SJSA1 (cell line): ENCODE results near the gene XRCC5. TPM values are rescaled to one million over a fixed set of nuclear protein-coding genes. Genes with fewer than 3 reads are reported as not detected.

Source experiments
- DNase-seq, 2 experiments: peaks; one replicate each; pipeline ENCODE4 v3.0.0-alpha.2; 2015 to 2020; ENCODE audit warnings: low spot score in 2 of 2, low read depth in 1 of 2
- H3K27ac ChIP-seq: fragments of 250-450 bp; sonication (Bioruptor Pico); 2 replicates; pipeline ENCODE4 v1.5.1; 2020; ENCODE audit warnings: mild to moderate bottlenecking, moderate library complexity
- H3K27me3 ChIP-seq: fragments of 250-450 bp; sonication (Bioruptor Pico); replicated peaks from 2 replicates; pipeline ENCODE4 v1.5.1; 2020; ENCODE audit warnings: mild to moderate bottlenecking, moderate library complexity
- H3K36me3 ChIP-seq: fragments of 250-450 bp; sonication (Bioruptor Pico); 2 replicates; pipeline ENCODE4 v1.5.1; 2020; ENCODE audit warnings: mild to moderate bottlenecking
- H3K4me1 ChIP-seq: fragments of 250-450 bp; sonication (Bioruptor Pico); replicated peaks from 2 replicates; pipeline ENCODE4 v1.6.1; 2021; ENCODE audit warnings: mild to moderate bottlenecking
- H3K4me3 ChIP-seq: fragments of 250-450 bp; sonication (Bioruptor Pico); 2 replicates; pipeline ENCODE4 v1.5.1; 2020; ENCODE audit warnings: mild to moderate bottlenecking
- H3K9me3 ChIP-seq: fragments of 250-450 bp; sonication (Bioruptor Pico); replicated peaks from 2 replicates; pipeline ENCODE4 v1.5.1; 2020; ENCODE audit warnings: mild to moderate bottlenecking
- total RNA-seq: library from RNA; depleted of rRNA; stranded (reverse); fragments of >200 nt; shearing (Covaris generic); gene quantifications from 2 replicates; pipeline ENCODE4 v1.2.3, GENCODE V29; 2014

XRCC5 gene
- total RNA-seq, 1 experiment from 2014 or later = 387 TPM

DNA sequence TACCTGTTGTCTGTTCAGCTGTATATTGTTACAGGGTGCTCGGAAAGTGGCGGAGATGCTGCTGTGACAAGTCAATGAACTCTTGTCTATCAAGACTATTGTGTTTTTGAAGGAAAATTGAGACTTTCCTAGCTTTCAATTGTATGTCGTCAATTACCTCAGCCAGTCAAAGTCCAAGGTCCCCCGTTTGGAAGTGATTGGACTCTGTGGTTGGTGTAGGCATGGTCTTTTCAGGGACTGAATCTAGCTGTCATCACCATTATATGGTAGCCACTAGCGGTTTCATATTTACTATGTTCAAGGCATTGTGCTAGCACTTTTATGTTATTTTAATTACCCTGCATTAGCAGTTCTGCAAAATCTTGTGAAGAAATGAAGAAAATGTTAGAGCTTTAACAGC, 54.9 kb downstream of the XRCC5 start:
- DNase-seq = no peak
- no peaks in the 10 kb centered on the region for H3K27me3 ChIP-seq
- no peak overlapping the region for H3K27ac ChIP-seq
- H3K4me1 ChIP-seq = no peaks in the 10 kb centered on the region
- no peak overlapping the region for H3K4me3 ChIP-seq
- H3K36me3 ChIP-seq = peaks cover 97% of the 10 kb centered on the region
- H3K9me3 ChIP-seq = no peaks in the 10 kb centered on the region

DNA sequence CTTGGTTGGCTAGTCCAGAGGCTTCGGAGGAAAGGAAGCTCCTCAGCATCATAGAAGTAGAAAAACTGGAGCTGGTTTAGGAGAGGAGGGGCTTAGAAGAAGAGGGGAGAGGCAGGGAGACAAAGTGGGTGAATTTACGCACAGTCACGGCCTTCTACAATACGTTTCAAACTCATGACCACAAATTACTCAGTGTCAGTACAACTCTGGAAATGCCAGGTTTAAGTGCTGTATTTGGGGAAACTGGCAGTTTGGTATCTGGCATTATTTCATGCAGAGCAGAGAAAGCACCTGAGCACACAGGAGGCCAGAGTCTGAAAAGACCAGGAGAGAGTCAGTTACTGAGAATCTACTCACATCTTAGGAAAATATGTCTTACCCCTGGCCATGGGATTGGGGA, 55.4 kb downstream of the XRCC5 start:
- Histone ChIP-seq H3K9me3 (no peaks in the 10 kb centered on the region), H3K36me3 (peaks cover 97% of the 10 kb centered on the region), H3K27me3 (no peaks in the 10 kb centered on the region), H3K4me3 (no peak overlapping the region), H3K4me1 (no peaks in the 10 kb centered on the region), H3K27ac (no peak overlapping the region)
- no peak for DNase-seq

DNA sequence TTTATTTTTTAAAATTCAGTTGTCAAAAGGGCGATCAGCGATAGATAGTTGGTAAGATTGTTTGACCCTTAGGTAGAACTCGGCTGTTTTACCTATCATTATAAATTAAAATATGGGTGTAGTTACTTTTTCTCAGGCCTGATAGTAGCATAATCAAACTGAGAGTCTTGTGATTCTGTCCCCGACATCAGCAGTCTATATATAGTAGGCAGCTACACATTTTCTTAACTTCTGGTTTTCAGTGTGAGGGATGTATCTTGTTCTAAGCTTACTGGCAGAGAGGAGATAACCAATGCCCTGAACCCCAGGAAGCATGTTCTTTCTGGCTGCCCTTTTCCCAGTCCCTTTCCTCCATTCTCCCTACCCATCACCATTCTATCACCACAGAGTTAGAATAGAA, 56.6 kb downstream of the XRCC5 start:
- Histone ChIP-seq H3K9me3 (no peaks in the 10 kb centered on the region), H3K4me3 (no peak overlapping the region), H3K27ac (no peak overlapping the region), H3K36me3 (peaks cover 96% of the 10 kb centered on the region), H3K27me3 (no peaks in the 10 kb centered on the region), H3K4me1 (no peaks in the 10 kb centered on the region)
- no peak for DNase-seq

DNA sequence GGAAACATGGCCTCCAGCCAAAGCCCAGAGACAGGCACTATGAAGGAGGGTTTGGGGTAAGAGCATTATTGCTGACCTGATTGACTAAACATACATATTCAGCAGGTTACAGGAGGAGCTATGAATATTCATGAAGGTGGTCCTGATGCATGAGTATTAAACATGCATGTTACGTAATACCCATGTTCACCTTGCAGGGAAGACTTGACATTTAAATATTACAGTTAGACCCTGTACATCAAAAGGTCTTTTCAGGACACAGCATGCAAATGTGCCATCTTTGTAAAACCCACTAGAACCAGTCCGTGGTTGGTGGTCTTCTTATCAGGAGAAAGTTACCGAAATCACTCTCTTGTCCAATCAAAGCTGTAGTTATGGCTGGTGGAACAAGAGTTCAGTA, 59.9 kb downstream of the XRCC5 start:
- Histone ChIP-seq H3K4me1 (no peaks in the 10 kb centered on the region), H3K27me3 (no peaks in the 10 kb centered on the region), H3K36me3 (peaks cover 94% of the 10 kb centered on the region), H3K9me3 (no peaks in the 10 kb centered on the region), H3K27ac (no peak overlapping the region), H3K4me3 (no peak overlapping the region)
- no peak for DNase-seq

DNA sequence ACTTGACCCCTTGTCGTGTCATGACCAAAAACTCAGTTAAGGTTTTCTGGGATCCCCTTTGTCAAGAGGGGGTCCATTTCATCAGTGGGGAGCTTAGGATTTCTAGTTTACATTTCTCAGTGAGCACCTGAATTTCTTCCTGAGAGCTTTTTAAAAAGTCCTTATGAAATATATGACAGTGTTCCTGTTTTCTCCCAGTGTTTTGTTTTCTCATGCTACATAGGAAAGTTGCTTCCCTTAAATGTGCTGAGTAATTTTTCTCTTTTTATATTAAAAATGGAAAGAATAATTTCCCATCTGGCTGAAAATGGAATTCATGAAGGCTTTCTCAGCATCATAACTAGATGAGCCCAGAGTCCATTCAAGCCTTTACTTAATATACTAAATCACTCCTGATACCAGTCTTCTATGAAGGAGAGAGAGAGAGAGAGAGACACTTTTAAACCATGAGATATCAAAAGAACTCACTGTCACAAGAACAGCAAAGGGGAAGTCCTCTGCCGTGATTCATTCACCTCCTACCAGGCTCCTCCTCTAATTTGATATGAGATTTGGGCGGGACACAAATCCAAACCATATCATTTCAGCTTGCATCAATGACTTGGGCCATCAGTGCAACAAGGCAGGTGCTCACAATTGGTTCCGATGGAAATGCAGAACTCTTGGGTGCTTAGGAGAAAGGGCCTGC, 61.1 kb downstream of the XRCC5 start:
- no peaks in the 10 kb centered on the region for H3K27me3 ChIP-seq
- peaks cover 94% of the 10 kb centered on the region for H3K36me3 ChIP-seq
- H3K4me3 ChIP-seq = no peak overlapping the region
- H3K9me3 ChIP-seq = no peaks in the 10 kb centered on the region
- DNase-seq = no peak
- H3K27ac ChIP-seq = no peak overlapping the region
- no peaks in the 10 kb centered on the region for H3K4me1 ChIP-seq

DNA sequence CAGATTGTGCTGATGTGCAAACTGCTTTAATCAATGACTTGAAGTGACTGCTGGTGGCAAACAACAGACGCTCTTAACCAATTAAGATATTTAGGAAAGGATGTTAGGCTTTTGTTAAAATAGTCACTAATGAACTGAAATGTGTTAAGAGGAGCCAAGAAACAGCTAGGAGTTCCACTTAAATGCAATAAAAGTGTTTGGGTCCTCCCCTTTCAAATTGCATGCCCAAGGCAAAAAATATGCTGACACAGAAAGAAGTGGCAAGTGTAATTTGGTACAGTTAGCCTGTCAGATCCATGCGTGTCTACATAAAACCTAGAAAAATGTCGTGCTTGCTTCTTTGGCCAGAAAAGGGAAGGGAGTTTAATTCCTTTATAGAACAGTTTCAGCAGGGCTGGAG, 61.9 kb downstream of the XRCC5 start:
- no peak overlapping the region for H3K27ac ChIP-seq
- H3K36me3 ChIP-seq = peaks cover 94% of the 10 kb centered on the region
- H3K4me1 ChIP-seq = no peaks in the 10 kb centered on the region
- no peak overlapping the region for H3K4me3 ChIP-seq
- no peak for DNase-seq
- H3K9me3 ChIP-seq = no peaks in the 10 kb centered on the region
- H3K27me3 ChIP-seq = no peaks in the 10 kb centered on the region

DNA sequence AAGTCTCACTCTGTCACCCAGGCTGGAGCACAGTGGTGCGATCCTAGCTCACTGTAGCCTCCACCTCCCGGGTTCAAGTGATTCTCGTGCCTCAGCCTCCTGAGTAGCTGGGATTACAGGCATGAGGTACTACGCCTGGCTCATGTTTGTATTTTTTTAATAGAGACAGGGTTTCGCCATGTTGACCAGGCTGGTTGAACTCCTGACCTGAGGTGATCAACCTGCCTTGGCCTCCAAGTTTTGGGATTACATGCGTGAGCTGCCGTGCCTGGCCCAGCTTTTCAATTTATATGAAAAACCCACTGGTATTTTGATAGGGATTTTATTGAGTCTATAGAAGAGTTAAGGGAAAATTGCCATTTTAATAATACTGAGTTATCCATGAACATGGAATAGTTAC, 63.3 kb downstream of the XRCC5 start:
- Histone ChIP-seq H3K9me3 (no peaks in the 10 kb centered on the region), H3K4me3 (no peak overlapping the region), H3K36me3 (peaks cover 93% of the 10 kb centered on the region), H3K27me3 (no peaks in the 10 kb centered on the region), H3K27ac (no peak overlapping the region), H3K4me1 (no peaks in the 10 kb centered on the region)
- DNase-seq = no peak

DNA sequence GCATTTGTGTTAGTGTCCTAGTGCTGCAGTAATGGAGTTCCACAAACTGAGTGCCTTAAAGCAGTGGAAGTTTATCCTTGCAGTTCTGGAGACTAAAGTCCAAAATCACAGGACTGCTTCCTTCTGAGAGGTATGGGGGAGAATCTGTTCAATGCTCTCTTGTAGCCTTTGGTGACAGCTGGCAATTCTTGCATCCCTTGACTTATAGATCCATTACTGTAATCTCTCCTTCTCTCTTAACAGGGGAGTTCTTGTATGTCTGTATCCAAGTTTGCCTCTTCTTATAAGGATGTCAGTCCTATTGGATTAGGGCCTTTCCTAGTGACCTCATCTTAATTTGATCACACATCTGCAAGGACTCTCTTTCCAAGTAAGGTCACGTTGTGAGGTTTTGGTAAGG, 69.9 kb downstream of the XRCC5 start:
- H3K4me1 ChIP-seq = no peaks in the 10 kb centered on the region
- no peak overlapping the region for H3K27ac ChIP-seq
- no peak overlapping the region for H3K4me3 ChIP-seq
- H3K27me3 ChIP-seq = no peaks in the 10 kb centered on the region
- no peaks in the 10 kb centered on the region for H3K9me3 ChIP-seq
- DNase-seq = no peak
- H3K36me3 ChIP-seq = peaks cover 89% of the 10 kb centered on the region

DNA sequence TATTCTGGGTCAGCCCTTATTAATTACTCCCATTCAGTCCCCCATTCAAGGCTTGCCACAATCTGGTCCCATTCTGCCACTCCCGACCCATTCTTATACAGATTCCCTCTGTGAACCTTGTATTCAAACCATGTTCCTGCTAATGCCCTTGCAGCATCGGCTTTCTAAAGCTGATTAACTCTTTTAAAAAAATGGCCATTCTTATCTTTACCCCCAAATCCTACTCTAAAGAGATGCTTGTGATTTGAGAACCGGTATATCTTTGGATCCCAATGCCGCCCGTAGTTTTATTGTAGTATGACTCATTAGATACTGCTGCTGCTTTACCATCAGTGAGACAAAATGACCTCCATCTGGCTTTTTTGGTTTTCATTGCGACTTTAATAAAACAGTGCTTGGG, 72.2 kb downstream of the XRCC5 start:
- H3K27ac ChIP-seq = no peak overlapping the region
- H3K27me3 ChIP-seq = no peaks in the 10 kb centered on the region
- 0 out of 2 replicates have a peak, but pooled peaks cover 4% of the 10 kb centered on the region for H3K4me1 ChIP-seq
- peaks cover 85% of the 10 kb centered on the region for H3K36me3 ChIP-seq
- DNase-seq = no peak
- H3K4me3 ChIP-seq = no peak overlapping the region
- no peaks in the 10 kb centered on the region for H3K9me3 ChIP-seq

DNA sequence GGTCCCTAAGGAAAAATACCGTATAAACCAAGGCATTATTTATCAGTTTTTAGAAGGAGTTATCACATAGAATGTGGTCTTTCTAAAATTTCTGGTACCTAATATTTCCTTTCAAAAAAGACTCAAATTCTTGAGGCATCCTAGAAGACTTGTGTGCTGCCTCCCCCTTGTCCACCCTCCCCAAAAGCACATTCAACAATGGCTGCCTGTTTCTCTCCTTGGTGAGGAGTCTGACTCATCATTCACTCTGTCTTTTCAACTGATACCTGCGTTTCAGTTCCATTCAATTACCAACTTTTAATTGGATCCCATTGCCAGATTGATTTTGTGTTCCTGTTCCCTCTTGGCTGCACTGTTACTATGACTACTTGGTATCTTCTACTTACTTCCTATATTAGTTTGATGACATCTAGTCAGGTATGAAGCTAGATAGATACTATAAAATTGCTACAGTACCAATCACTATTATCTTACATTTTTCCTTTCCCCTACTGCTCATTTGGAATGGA, 72.9 kb downstream of the XRCC5 start:
- Histone ChIP-seq H3K9me3 (no peaks in the 10 kb centered on the region), H3K4me1 (peaks cover 10% of the 10 kb centered on the region), H3K36me3 (peaks cover 85% of the 10 kb centered on the region), H3K27me3 (no peaks in the 10 kb centered on the region), H3K4me3 (no peak overlapping the region), H3K27ac (no peak overlapping the region)
- no peak for DNase-seq

DNA sequence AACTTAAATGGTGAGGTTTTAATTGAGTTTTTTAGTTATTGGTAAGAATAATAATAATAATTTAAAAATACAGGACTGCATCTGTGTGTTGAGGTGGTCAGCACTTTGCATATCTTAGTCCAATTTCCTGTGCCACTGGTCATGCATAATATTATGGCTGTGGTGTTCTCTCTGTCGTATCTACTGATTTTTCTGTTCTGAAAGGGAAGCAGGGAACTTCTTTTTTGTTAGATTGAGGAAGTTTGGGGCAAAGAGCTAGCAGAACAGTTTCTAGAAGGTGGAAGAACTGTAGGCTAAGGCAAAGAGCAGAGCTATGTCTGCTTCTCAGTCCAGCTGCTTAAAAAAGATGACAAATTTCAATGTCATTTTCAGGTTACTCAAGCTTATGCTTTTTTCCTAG, 74.3 kb downstream of the XRCC5 start:
- Histone ChIP-seq H3K9me3 (no peaks in the 10 kb centered on the region), H3K27me3 (no peaks in the 10 kb centered on the region), H3K36me3 (peaks cover 83% of the 10 kb centered on the region), H3K27ac (no peak overlapping the region), H3K4me3 (no peak overlapping the region), H3K4me1 (peaks cover 19% of the 10 kb centered on the region)
- no peak for DNase-seq

DNA sequence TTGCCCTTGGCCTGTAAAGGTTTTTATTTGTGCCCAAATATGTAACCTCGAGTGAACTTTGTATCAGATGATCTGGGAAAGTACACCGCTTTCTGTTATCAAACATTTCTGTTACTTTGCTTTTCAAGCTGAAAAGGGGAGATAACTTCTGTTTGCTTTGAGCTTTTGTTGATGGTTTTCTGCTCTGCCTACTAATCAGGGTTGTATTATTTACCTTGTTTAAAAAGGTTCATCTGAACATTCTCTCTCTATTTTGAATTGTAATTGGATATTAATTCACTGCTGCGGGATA, 79.4 kb downstream of the XRCC5 start:
- no peak overlapping the region for H3K27ac ChIP-seq
- peaks cover 87% of the 10 kb centered on the region for H3K36me3 ChIP-seq
- H3K27me3 ChIP-seq = no peaks in the 10 kb centered on the region
- H3K4me1 ChIP-seq = peaks cover 28% of the 10 kb centered on the region
- no peaks in the 10 kb centered on the region for H3K9me3 ChIP-seq
- DNase-seq = no peak
- no peak overlapping the region for H3K4me3 ChIP-seq

DNA sequence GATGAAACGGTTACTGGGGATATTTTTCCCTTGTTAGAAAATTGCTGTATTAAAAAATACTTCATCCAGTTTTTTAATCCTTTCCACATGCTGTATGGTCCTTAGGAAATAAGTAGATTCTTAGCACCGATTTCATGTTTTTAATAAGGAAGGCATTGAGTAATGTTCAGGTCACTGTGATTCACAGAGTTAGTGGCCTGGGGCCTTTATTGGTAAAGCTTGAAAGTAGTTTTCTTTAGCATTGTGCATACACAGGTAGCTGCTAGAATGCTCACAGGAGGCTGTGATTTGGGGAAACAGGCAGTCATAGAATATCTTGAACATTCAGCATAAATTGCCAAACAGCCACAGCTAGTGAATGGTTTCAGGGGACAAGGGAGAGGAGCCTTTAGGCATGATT, 79.8 kb downstream of the XRCC5 start:
- no peak for DNase-seq
- no peak overlapping the region for H3K27ac ChIP-seq

DNA sequence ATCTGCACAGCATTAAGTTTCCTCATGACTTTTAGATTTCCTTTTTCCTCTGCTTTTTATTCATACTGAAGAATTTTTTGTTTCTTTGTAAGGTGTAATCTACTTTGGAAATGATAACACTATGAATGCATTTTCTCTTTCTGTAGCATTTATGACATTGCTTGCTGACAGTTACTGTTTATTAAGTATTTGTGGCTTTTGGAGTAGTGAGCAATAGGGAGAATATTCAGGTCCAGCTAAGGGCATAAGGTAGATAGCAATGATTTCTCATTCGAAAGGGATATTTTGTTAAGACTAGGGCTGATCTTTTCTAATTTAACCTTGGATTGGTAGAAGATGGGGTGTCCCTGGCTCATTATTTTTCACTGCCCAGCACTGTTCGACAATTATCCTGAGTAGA, 80.3 kb downstream of the XRCC5 start:
- H3K27ac ChIP-seq = no peak overlapping the region

More for the DNA sequence above, 79.8 kb downstream of the XRCC5 start:
- no peaks in the 10 kb centered on the region for H3K9me3 ChIP-seq
- H3K4me1 ChIP-seq = peaks cover 28% of the 10 kb centered on the region
- H3K4me3 ChIP-seq = no peak overlapping the region
- no peaks in the 10 kb centered on the region for H3K27me3 ChIP-seq
- H3K36me3 ChIP-seq = peaks cover 87% of the 10 kb centered on the region

DNA sequence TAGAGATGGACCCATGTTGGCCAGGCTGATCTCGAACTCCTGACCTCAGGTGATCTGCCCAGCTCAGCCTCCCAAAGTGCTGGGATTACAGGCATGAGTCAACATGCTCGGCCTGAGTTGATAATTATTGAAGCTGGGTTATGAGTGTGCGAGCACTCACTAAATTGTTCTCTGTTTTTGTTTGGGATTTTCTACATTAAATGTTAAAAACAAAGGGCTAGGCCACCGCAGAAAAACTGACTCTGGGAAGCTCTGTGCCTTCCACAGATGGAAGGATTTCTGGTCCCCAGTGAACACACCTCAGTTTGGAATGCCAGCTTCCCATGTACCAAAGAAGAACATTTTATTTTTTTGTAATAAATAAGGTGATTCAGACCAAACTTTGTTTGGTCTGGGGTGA, 83.0 kb downstream of the XRCC5 start:
- H3K27ac ChIP-seq = no peak overlapping the region
- no peak for DNase-seq
- H3K4me3 ChIP-seq = no peak overlapping the region
- H3K9me3 ChIP-seq = no peaks in the 10 kb centered on the region
- peaks cover 89% of the 10 kb centered on the region for H3K36me3 ChIP-seq
- peaks cover 31% of the 10 kb centered on the region for H3K4me1 ChIP-seq
- no peaks in the 10 kb centered on the region for H3K27me3 ChIP-seq

More for the DNA sequence above, 80.3 kb downstream of the XRCC5 start:
- Histone ChIP-seq H3K36me3 (peaks cover 87% of the 10 kb centered on the region), H3K4me3 (no peak overlapping the region), H3K4me1 (peaks cover 28% of the 10 kb centered on the region), H3K27me3 (no peaks in the 10 kb centered on the region), H3K9me3 (no peaks in the 10 kb centered on the region)
- no peak for DNase-seq
